Neural cell (in vitro differentiated cells): ENCODE measurements around the gene ADO.

Experiments
- CTCF ChIP-seq: fragments of 450-650 bp; IDR thresholded peaks from 2 replicates; pipeline ENCODE4 v1.5.1; 2014; ENCODE audit warnings: antibody characterized with exemption, mild to moderate bottlenecking, moderate library complexity; ENCODE audit not compliant: poor library complexity, severe bottlenecking
- EP300 ChIP-seq: fragments of 450-650 bp; conservative IDR thresholded peaks from 2 replicates; pipeline ENCODE4 v1.6.1; 2014; ENCODE audit warnings: antibody characterized with exemption, mild to moderate bottlenecking, moderate library complexity; ENCODE audit not compliant: poor library complexity, severe bottlenecking
- EZH2 ChIP-seq: fragments of 200-600, 300-800 bp; shearing (Covaris generic), sonication (generic); IDR thresholded peaks from 2 replicates; pipeline ENCODE4 v1.6.1; 2014; ENCODE audit warnings: antibody characterized with exemption, low read length, borderline replicate concordance, mild to moderate bottlenecking; ENCODE audit not compliant: insufficient read depth, poor library complexity, severe bottlenecking
- MXI1 ChIP-seq: fragments of 450-650 bp; conservative IDR thresholded peaks from 2 replicates; pipeline ENCODE4 v1.6.1; 2014; ENCODE audit warnings: antibody characterized with exemption, mild to moderate bottlenecking; ENCODE audit not compliant: poor library complexity, severe bottlenecking
- POLR2AphosphoS5 ChIP-seq: IDR thresholded peaks from 2 replicates; pipeline ENCODE4 v1.6.1; 2012
- RAD21 ChIP-seq: fragments of 450-650 bp; conservative IDR thresholded peaks from 2 replicates; pipeline ENCODE4 v1.6.1; 2014; ENCODE audit warnings: antibody characterized with exemption, mild to moderate bottlenecking, moderate library complexity
- REST ChIP-seq: IDR thresholded peaks from 2 replicates; pipeline ENCODE4 v1.6.1; 2012; ENCODE audit warnings: borderline replicate concordance
- SMC3 ChIP-seq: fragments of 450-650 bp; conservative IDR thresholded peaks from 2 replicates; pipeline ENCODE4 v1.6.1; 2014; ENCODE audit warnings: antibody characterized with exemption, mild to moderate bottlenecking, moderate library complexity; ENCODE audit not compliant: poor library complexity
- TAF1 ChIP-seq: IDR thresholded peaks from 2 replicates; pipeline ENCODE4 v1.6.1; 2012; ENCODE audit warnings: low read depth

- TF ChIP-seq EP300 (peak; percentile 53), EZH2 (no peak), CTCF (no peak), RAD21 (no peak), POLR2AphosphoS5 (peak; percentile 83), MXI1 (peak; percentile 91), REST (peak; percentile 52), TAF1 (peak; percentile 32), SMC3 (peak; percentile 33)
Observed at GRCh38 chr10:62804356-62805230, at the start of gene ADO.
